Keratinocyte (primary cell): ENCODE results near the gene GH1.

ENCODE experiments used
- CTCF ChIP-seq, 3 experiments: IDR thresholded peaks in 1 of 3; conservative IDR thresholded peaks in 1 of 3; optimal IDR thresholded peaks in 1 of 3; 2 replicates in 2 of 3; 3 replicates in 1 of 3; pipeline versions ENCODE3 to v1.5.1; 2011; ENCODE audit warnings: low read length in 3 of 3, mild to moderate bottlenecking in 3 of 3, moderate library complexity in 2 of 3, control low read depth in 1 of 3, inconsistent platforms in 1 of 3; ENCODE audit not compliant: insufficient read depth in 2 of 3; ENCODE audit errors: extremely low read depth in 1 of 3
- EZH2 ChIP-seq: IDR thresholded peaks from one replicate; pipeline ENCODE4 v1.6.1; 2012; ENCODE audit warnings: inconsistent platforms, mild to moderate bottlenecking, low read length, moderate library complexity

GRCh38 chr17:63927464-63928171, 9.0 kb upstream of the GH1 start:
- no peak for TF ChIP-seq CTCF (optimal IDR thresholded peaks at IDR 0.05 in 1 of 3, IDR thresholded peaks at IDR 0.05 in 1 of 3, conservative IDR thresholded peaks at IDR 0.05 in 1 of 3; ENCODE audit: extremely low read depth in 1 of 3, insufficient read depth in 2 of 3, low read length in 3 of 3)
- TF ChIP-seq EZH2: no peak
